ENCODE results near the gene NRL.
A peak's percentile ranks its signal among the peaks of the same experiment; 100 is the strongest.

The NRL gene

GRCh38 chr14:24098927-24099813 is 15.6 kb downstream of the NRL start:
- no peak for DNase-seq

- DNase-seq = no peak
These were observed 16.4 kb downstream of the NRL start for GRCh38 chr14:24098229-24098926.

- no peak for DNase-seq
These were observed 18.1 kb downstream of the NRL start for GRCh38 chr14:24096545-24097181.

DNA sequence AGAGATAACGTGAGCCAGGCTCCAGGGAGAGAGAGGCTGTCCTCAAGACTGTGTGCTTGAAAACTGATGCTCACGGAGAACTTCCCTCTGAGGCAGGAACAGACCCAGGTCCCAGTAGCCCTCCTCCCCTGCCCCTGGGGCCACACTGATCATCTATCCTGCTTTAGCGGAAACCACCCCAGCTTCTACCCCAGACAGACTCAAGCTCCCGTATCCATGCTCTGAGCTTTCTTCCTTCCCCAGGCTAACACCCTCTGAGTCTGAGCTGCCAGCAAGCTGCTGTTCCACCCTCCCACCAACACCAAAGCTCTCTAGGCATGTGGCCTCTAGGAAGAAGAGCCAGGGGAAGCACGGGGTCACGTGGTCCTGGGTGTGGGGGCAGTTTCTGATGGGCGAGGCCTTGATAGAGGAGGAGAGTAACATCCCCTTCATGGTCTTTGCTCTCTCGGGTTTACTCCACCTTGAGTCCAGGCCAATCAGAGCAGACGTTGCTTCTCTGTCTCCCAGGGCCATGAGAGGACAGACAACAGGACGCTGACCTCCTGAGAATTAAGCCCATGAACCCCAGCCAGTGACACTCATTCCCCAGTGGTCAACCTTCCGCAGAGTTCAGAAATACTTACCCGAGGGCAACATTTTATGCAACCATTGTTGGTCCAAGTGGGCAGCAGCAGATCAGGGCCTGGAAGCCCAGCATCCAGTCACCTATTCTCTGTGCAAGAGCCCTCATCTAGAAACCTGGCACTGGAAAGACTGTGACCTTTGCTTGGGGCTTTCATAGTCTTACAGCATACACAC is 19.3 kb downstream of the NRL start:
- DNase-seq = peak; percentile 75

GRCh38 chr14:24094841-24095270 is 19.9 kb downstream of the NRL start:
- DNase-seq = no peak

GRCh38 chr14:24093901-24094840 is 20.6 kb downstream of the NRL start, which contains the start of gene PCK2:
TSS of gene PCK2 (plus strand) at chr14:24094311. CDS start at chr14:24094406, 95 bp downstream.
- peak; percentile 94 for DNase-seq

DNA sequence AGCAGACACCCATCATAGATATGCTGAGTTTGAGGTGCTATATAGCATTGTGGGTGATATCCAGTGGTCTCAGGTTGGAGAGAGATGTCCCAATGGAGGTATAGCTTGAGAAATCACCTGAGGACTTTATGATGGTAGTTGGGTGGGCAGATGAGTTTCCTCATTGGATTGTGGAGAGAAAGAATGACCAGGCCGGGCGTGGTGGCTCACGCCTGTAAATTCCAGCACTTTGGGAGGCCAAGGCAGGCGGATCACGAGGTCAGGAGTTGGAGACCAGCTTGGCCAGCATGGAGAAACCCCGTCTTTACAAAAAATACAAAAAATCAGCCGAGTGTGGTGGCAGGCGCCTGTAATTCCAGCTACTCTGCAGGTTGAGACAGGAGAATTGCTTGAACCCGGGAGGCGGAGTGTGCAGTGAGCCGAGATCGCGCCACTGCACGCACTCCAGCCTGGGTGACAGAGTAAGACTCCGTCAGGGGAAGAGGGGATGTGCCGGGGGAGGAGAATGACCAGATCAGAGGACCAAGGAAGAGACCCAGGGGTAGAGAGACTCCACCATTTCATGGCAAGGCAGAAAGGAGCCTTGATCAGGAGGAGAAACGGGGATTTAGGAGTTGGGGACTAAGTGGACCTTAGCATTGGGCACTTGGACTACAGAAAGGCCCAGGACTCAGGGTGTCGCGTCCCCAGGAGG is 21.4 kb downstream of the NRL start:
- no peak for DNase-seq

DNA sequence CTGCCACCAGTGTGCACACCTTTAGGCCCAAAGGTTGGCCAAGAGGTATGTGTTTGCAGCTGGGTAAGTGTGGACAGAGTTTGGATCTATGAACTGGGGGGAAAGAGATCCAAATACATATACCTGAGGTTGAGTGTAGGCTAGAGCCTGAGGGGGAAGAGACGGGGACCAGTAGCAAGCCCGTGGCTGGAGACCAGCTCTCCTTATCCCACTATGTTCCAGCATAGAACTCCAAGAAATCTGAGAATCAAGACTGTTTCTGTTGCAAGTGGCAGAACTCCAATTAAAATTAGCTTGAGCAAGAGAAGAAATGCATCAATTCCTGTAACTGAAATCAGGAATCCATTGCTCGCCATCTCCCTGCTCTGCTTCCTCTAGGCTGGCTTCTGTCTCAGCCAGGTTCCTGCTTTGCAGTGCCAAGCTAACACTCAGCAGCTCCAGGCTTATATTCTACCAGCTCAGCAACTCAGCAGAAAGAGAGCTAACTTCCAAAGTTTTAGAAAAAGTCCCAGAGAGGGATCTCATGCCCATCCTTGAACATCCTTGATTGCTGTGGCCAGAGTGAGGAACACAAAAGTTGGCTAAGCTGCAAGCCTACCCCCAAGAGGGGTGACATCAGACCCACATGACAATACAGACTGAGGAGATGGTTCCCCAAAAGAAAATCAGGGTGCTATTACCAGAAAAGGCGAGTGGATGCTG is 22.1 kb downstream of the NRL start:
- DNase-seq = no peak

DNA sequence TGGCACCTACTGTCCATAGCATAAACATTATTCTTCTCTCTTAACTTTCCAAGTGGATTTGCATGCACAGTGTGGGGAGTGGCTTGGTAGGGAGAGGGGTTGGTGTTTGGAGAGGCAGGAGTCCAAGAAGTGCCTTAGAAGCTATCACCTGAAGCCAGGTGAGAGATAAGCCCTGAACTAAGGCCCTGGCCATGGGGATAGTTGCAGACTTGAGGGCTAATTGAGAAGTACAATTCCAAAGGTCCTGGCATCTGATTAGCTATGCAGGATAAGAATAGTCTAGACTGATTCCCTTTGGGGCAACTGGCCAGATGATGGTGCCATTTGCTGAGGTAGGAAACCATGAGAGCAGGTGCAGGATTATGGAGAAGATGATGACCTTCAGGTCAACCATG is 22.6 kb downstream of the NRL start:
- no peak for DNase-seq

GRCh38 chr14:24089890-24090289 is 24.9 kb downstream of the NRL start:
- no peak for DNase-seq

GRCh38 chr14:24088095-24088494 is 26.7 kb downstream of the NRL start:
- no peak for DNase-seq

GRCh38 chr14:24087004-24087403 is 27.7 kb downstream of the NRL start:
- no peak for DNase-seq

GRCh38 chr14:24086193-24086955 is 28.4 kb downstream of the NRL start:
- no peak for DNase-seq

DNA sequence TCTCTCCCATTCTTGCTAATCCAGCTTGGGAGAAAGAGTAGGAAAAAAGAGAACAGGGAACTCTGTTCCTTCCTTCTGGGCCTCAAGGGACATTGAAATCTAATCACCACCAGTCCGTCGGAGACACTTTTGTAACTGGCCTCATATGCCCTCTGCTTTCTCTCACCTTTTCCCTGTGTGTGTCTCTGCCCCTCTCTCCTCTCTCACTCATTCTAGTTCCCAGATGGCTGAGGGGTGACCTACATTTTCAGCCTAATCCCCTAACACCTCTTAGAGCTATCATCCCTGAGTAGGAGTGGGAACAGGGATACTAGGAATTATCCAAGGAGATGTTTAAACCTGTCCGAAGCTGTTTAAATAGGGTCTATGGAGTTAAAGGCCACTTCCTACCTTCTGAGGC is 29.5 kb downstream of the NRL start:
- DNase-seq = no peak

- DNase-seq = no peak
These were observed 30.3 kb downstream of the NRL start for GRCh38 chr14:24084440-24084839.

DNA sequence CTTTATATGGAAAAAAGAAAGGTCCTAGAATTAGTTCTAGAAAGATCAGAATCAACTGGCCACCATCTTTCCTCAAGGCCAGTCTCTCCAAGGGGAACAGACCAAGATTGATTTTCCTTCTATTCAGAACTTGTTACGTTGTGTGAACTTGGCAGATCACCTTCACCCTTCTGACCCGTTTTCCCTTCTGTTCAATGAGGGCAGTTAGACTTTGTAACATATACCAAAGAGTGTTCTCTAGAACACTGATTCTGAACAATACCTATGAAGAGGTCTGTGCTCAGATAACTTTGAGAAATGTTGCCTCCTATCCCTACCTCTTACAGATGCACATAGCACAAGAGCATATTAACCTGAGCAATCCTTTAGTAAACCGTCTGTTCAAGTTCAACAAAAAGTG is 31.3 kb downstream of the NRL start:
- DNase-seq = no peak

- peak; percentile 7 for DNase-seq
These were observed 32.2 kb downstream of the NRL start for GRCh38 chr14:24082411-24083080.

GRCh38 chr14:24081739-24082211 is 33.0 kb downstream of the NRL start:
- DNase-seq = no peak

All from NCI-H146 (cell line).